Measurements from ENCODE around the gene DPEP2NB. TPM values are rescaled to one million over a fixed set of nuclear protein-coding genes. Genes with fewer than 3 reads are reported as not detected.
"Not testable (repeated sequence)": the region's sequence is repeated elsewhere in the genome, so short reads cannot be mapped to it uniquely, and the experiment has no call there.

DPEP2NB gene
- total RNA-seq, 2 experiments from 2014 or later, result not detected

GRCh38 chr16:67977469-67978227 lies 38.1 kb downstream of the DPEP2NB start:
- Mint-ChIP-seq H3K9me3 (no peaks in the 10 kb centered on the region), H3K4me1 (ENCODE audit: low read depth) (no peaks in the 10 kb centered on the region), H3K4me3 (no peak overlapping the region), H3K27me3 (ENCODE audit: low read depth) (no peaks in the 10 kb centered on the region), H3K36me3 (ENCODE audit: low read depth) (no peaks in the 10 kb centered on the region), H3K27ac (no peak overlapping the region)
- intact Hi-C loops (cut with micrococcal nuclease), result no loop called here
- CTCF ChIA-PET, result no interaction called here
- DNase-seq, result no peak

DNA sequence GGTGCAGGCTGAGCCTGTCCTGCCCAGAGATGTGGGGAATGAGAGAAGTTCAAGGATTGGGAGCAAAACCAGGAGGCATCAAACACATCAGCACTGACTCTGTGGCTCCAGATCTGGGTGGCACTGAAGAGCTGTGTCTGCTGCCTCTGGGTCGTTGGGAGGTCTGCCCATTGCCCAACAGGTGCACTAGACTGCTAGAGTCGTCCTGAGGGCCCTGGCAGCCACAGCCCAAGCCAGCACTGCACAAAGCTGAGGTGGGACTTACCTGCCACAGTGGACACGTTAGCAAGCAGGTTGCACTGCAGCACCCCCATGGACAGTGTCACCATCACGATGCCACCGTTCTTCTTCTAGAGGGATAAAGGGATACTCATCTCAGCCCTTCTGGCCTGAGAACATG lies 38.7 kb downstream of the DPEP2NB start:
- H3K4me1 Mint-ChIP-seq (ENCODE audit: low read depth), result no peaks in the 10 kb centered on the region
- no peak for DNase-seq
- H3K4me3 Mint-ChIP-seq, result no peak overlapping the region
- no peaks in the 10 kb centered on the region for H3K9me3 Mint-ChIP-seq
- no peaks in the 10 kb centered on the region for H3K36me3 Mint-ChIP-seq (ENCODE audit: low read depth)
- H3K27me3 Mint-ChIP-seq (ENCODE audit: low read depth), result no peaks in the 10 kb centered on the region
- CTCF ChIA-PET, result no interaction called here
- no peak overlapping the region for H3K27ac Mint-ChIP-seq
- intact Hi-C loops (cut with micrococcal nuclease), result no loop called here

DNA sequence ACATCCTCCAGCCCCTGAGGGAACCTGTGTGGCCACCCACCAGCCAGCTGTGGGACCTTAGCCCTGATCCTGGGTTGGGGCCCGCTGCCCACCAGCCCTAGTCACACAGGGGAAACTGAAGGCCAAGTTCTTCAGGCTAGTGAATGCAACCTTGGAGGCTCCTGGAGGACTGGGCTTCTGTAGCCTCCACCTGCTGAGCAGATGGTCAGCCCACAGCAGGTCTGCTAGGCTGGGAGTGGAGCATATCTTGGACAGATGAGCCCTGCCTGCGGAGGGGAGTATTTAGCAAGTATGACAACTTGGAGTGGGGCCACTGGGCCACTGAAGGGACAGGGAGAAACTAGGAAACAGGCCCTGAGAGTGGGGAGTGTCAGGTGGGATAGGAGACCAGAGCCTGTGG lies 39.5 kb downstream of the DPEP2NB start:
- CTCF ChIA-PET, result interaction anchor here (1.1 kb wide), 2 partner anchors 8 to 64 kb away, joined by 3 to 4 read pairs; no protein-coding TSS in a partner anchor

DNA sequence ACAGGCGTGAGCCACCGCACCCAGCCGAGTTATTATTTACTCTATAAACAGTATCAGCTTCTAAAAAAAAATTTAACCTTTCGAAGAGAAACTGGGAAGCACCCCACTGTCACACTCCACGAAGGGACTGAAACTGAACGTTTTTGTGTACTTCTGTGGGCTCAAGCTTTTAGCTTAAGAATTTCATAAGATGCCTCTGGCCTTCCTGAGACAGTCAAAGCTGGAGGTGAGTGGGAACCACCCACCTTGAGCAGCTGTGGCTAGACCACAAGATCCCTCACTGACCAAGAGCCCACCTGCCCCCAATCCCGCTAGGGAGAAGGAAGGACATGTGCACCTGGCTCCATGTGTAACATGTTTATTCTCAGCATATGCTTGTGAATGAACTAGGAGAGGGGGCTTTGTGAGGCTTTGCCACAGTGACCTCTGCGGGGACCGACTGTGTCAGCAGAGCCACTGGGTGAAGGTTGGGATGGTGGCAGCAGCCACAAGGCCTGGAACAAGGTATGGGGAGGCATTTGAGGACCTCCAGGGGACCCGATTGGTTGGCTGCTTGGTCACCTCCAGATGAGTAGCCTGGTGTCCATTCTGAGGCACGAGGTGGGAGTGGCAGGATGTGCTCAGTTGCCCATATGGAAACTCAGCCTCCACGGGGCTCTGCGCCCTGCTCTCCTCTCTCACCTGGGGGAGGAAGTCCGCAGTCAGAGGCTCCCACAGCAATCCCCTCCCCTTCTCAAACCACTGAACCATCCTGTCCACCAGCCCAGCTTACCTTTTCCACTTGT lies 40.2 kb downstream of the DPEP2NB start:
- intact Hi-C loops (cut with micrococcal nuclease), result no loop called here
- H3K36me3 Mint-ChIP-seq (ENCODE audit: low read depth), result no peaks in the 10 kb centered on the region
- DNase-seq, result no peak
- H3K27me3 Mint-ChIP-seq (ENCODE audit: low read depth), result no peaks in the 10 kb centered on the region
- H3K4me1 Mint-ChIP-seq (ENCODE audit: low read depth), result no peaks in the 10 kb centered on the region
- H3K4me3 Mint-ChIP-seq, result no peak overlapping the region
- CTCF ChIA-PET, result interaction anchor here (1.1 kb wide), 2 partner anchors 9 to 65 kb away, joined by 3 to 4 read pairs; no protein-coding TSS in a partner anchor
- no peaks in the 10 kb centered on the region for H3K9me3 Mint-ChIP-seq
- no peak overlapping the region for H3K27ac Mint-ChIP-seq

More for the DNA sequence above, 39.5 kb downstream of the DPEP2NB start:
- no peak overlapping the region for H3K27ac Mint-ChIP-seq
- DNase-seq, result no peak
- H3K4me1 Mint-ChIP-seq (ENCODE audit: low read depth), result no peaks in the 10 kb centered on the region
- no peaks in the 10 kb centered on the region for H3K27me3 Mint-ChIP-seq (ENCODE audit: low read depth)
- no peaks in the 10 kb centered on the region for H3K9me3 Mint-ChIP-seq
- H3K4me3 Mint-ChIP-seq, result no peak overlapping the region
- intact Hi-C loops (cut with micrococcal nuclease), result no loop called here
- H3K36me3 Mint-ChIP-seq (ENCODE audit: low read depth), result no peaks in the 10 kb centered on the region

- H3K27me3 Mint-ChIP-seq (ENCODE audit: low read depth); intact Hi-C loops (cut with micrococcal nuclease); H3K4me1 Mint-ChIP-seq (ENCODE audit: low read depth); H3K27ac Mint-ChIP-seq; H3K9me3 Mint-ChIP-seq; H3K4me3 Mint-ChIP-seq; CTCF ChIA-PET; DNase-seq; H3K36me3 Mint-ChIP-seq (ENCODE audit: low read depth): not testable (repeated sequence)
These were observed 43.4 kb downstream of the DPEP2NB start for GRCh38 chr16:67972285-67972684.

DNA sequence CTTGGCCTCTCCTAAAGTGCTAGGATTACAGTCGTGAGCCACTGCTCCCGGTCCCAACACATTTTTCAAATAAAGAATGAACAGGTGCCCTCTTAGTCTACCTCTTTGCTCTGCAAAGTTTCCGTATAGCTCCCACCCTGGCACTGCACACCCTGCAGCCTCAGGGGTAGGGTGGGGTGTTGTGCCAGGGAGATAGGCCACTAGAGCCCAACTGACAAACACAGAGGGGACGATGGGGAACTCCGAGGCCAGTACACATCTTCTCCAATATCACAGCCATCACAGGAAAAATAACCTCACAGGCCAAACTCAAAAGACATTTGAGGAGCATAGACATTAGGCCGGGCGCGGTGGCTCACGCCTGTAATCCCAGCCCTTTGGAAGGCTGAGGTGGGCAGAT lies 44.6 kb downstream of the DPEP2NB start:
- CTCF ChIA-PET, result no interaction called here
- H3K27ac Mint-ChIP-seq, result no peak overlapping the region
- no peaks in the 10 kb centered on the region for H3K36me3 Mint-ChIP-seq (ENCODE audit: low read depth)
- H3K4me3 Mint-ChIP-seq, result no peak overlapping the region
- H3K9me3 Mint-ChIP-seq, result no peaks in the 10 kb centered on the region
- intact Hi-C loops (cut with micrococcal nuclease), result no loop called here
- no peak for DNase-seq
- H3K27me3 Mint-ChIP-seq (ENCODE audit: low read depth), result no peaks in the 10 kb centered on the region
- H3K4me1 Mint-ChIP-seq (ENCODE audit: low read depth), result peaks cover 10% of the 10 kb centered on the region

- intact Hi-C loops (cut with micrococcal nuclease), result loop anchor here (2.0 kb wide), 1 partner anchor 53 kb away; the partner anchor contains the start of genes DDX28 and DUS2
- DNase-seq, result no peak
- Mint-ChIP-seq H3K27ac (peak overlapping the region; percentile 66), H3K27me3 (ENCODE audit: low read depth) (no peaks in the 10 kb centered on the region), H3K4me1 (ENCODE audit: low read depth) (peaks cover 10% of the 10 kb centered on the region), H3K9me3 (no peaks in the 10 kb centered on the region), H3K36me3 (ENCODE audit: low read depth) (no peaks in the 10 kb centered on the region), H3K4me3 (peak overlapping the region; percentile 97)
- CTCF ChIA-PET, result interaction anchor here (1.0 to 1.4 kb wide), 4 partner anchors 18 to 35 kb away, joined by 3 to 4 read pairs (median 3); no protein-coding TSS in a partner anchor
These were observed 46.3 kb downstream of the DPEP2NB start for GRCh38 chr16:67969254-67970039.

DNA sequence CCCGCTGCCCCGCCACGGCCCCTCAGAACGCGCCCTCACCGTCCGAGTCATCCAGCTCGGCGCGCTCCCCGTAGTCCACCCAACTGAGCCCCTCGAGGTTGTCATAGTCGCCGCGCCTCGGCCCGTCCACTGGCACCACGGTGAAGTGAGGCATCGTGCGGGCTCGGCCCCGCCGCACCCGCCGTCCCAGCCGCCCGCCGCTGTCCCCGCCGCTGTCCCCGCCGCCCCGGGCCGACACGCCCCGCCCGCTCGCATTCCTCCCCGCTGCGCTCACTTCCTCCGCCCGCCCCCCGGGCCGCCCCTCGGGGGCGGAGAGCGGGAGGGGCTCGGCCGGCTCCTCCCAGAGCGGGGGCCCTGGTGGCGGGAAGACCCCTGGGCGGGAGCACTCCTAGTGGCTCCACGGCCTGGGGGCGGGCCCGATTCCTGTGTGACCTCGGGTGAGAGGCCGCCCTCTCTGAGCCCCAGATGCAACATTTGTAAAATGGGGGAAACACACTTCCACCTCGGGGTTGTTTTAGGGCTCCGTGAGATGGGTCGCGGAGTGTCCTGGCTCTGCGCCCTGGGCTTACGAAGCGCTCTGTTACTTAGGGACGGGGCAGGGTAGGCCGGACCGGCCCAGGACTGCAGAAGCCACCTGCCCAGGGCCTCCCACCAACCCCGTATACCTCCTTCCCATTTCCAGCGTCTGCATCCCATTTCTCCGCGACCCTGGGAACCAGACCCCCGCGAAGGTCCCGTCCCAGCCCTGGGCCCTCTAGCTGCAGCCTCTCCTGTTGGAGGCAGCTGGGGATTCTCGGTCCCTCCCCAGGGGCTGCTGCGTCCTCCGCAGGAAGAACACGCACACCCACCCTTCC lies 47.1 kb downstream of the DPEP2NB start, which contains the start of gene SLC12A4:
Gene SLC12A4 (minus strand): TSS at position 238 of the 854 bp plus-strand sequence. CDS start 84 bp downstream, at position 154.
- H3K27ac Mint-ChIP-seq, result peak within 1 kb of the TSS; percentile 78
- peak within 1 kb of the TSS; percentile 97 for H3K4me3 Mint-ChIP-seq
- H3K36me3 Mint-ChIP-seq (ENCODE audit: low read depth), result no peaks in the 10 kb centered on the region
- peak; percentile 93 for DNase-seq
- no peaks in the 10 kb centered on the region for H3K9me3 Mint-ChIP-seq
- no peaks in the 10 kb centered on the region for H3K27me3 Mint-ChIP-seq (ENCODE audit: low read depth)
- intact Hi-C loops (cut with micrococcal nuclease), result loop anchor here (1.0 to 2.0 kb wide), 12 partner anchors 16 to 487 kb away; partner anchors contain the start of genes ATP6V0D1, DDX28, DPEP2 and DUS2
- CTCF ChIA-PET, result interaction anchor here (1.0 to 1.4 kb wide), 4 partner anchors 19 to 35 kb away, joined by 3 to 4 read pairs (median 3); no protein-coding TSS in a partner anchor
- H3K4me1 Mint-ChIP-seq (ENCODE audit: low read depth), result peaks cover 10% of the 10 kb centered on the region

- Mint-ChIP-seq H3K27me3 (ENCODE audit: low read depth) (no peaks in the 10 kb centered on the region), H3K4me3 (peak overlapping the region; percentile 97), H3K4me1 (ENCODE audit: low read depth) (peaks cover 10% of the 10 kb centered on the region), H3K36me3 (ENCODE audit: low read depth) (peaks cover 2% of the 10 kb centered on the region), H3K27ac (peak overlapping the region; percentile 78), H3K9me3 (no peaks in the 10 kb centered on the region)
- CTCF ChIA-PET, result interaction anchor here (1.4 kb wide), 1 partner anchor 84 kb away, joined by 4 read pairs; no protein-coding TSS in a partner anchor
- peak; percentile 42 for DNase-seq
- intact Hi-C loops (cut with micrococcal nuclease), result loop anchor here (1.0 to 2.0 kb wide), 12 partner anchors 16 to 487 kb away; partner anchors contain the start of genes ATP6V0D1, DDX28, DPEP2 and DUS2
These were observed 47.7 kb downstream of the DPEP2NB start for GRCh38 chr16:67967958-67968399.

GRCh38 chr16:67967183-67967957 lies 48.3 kb downstream of the DPEP2NB start:
- Mint-ChIP-seq H3K27ac (peak overlapping the region; percentile 78), H3K9me3 (no peaks in the 10 kb centered on the region), H3K27me3 (ENCODE audit: low read depth) (no peaks in the 10 kb centered on the region), H3K4me1 (ENCODE audit: low read depth) (peaks cover 10% of the 10 kb centered on the region), H3K4me3 (peak overlapping the region; percentile 97), H3K36me3 (ENCODE audit: low read depth) (peaks cover 3% of the 10 kb centered on the region)
- peak; percentile 50 for DNase-seq
- CTCF ChIA-PET, result interaction anchor here (1.1 to 1.4 kb wide), 2 partner anchors 73 to 84 kb away, joined by 3 to 4 read pairs; no protein-coding TSS in a partner anchor
- intact Hi-C loops (cut with micrococcal nuclease), result no loop called here

All from activated naive CD4-positive, alpha-beta T cell treated with anti-CD3 and anti-CD28 coated beads for 36 hours (primary cell).